Gastroesophageal sphincter (tissue), 3 donors: ENCODE data around the gene TGM4.

Source experiments
- POLR2A ChIP-seq, 2 donors: fragments of 450-650 bp; IDR thresholded peaks; one replicate each; pipeline ENCODE4 v1.6.1; 2017; ENCODE audit warnings: antibody characterized with exemption in 2 of 2, mild to moderate bottlenecking in 2 of 2, moderate library complexity in 1 of 2
- POLR2AphosphoS5 ChIP-seq: sonication (generic); formaldehyde crosslinking; IDR thresholded peaks from one replicate; pipeline ENCODE4 v1.6.1; 2017; ENCODE audit warnings: antibody characterized with exemption
- TF ChIP-seq, protein P1 (sequence below), 4 experiments: fragments of 200-600 bp in 2 of 4; fragments of 450-650 bp in 2 of 4; sonication (generic) in 1 of 4; IDR thresholded peaks; one replicate each; pipeline ENCODE4 v1.5.1; 2017 to 2019; ENCODE audit warnings: antibody characterized with exemption in 4 of 4, mild to moderate bottlenecking in 2 of 4, moderate library complexity in 2 of 4

DNA sequence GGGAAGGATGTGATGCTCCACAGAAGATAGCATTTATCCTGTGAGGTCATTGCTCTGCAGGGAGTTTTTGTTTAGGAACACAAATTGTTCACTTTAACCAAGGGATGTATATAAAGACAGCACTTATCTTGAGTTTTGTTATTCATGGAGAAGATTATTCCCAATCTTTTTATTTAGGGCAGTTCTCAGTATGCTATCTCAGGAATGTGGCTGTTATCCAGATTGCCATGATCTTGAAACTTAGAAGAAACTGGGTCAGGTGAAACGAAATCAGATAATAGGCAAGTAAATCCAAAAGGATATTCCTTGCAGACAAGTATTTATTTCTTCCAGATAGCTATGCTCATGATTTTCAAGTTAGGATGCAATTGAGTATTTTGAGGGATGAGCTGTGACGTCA, 32.0 kb upstream of the TGM4 start:
- TF ChIP-seq, protein P1, sequence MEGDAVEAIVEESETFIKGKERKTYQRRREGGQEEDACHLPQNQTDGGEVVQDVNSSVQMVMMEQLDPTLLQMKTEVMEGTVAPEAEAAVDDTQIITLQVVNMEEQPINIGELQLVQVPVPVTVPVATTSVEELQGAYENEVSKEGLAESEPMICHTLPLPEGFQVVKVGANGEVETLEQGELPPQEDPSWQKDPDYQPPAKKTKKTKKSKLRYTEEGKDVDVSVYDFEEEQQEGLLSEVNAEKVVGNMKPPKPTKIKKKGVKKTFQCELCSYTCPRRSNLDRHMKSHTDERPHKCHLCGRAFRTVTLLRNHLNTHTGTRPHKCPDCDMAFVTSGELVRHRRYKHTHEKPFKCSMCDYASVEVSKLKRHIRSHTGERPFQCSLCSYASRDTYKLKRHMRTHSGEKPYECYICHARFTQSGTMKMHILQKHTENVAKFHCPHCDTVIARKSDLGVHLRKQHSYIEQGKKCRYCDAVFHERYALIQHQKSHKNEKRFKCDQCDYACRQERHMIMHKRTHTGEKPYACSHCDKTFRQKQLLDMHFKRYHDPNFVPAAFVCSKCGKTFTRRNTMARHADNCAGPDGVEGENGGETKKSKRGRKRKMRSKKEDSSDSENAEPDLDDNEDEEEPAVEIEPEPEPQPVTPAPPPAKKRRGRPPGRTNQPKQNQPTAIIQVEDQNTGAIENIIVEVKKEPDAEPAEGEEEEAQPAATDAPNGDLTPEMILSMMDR (IDR thresholded peaks at IDR 0.05) = no peak
- no peak for TF ChIP-seq POLR2AphosphoS5
- no peak for TF ChIP-seq POLR2A (IDR thresholded peaks at IDR 0.05)
